Measurements from ENCODE around the gene APOBEC2.

Gene APOBEC2

DNA sequence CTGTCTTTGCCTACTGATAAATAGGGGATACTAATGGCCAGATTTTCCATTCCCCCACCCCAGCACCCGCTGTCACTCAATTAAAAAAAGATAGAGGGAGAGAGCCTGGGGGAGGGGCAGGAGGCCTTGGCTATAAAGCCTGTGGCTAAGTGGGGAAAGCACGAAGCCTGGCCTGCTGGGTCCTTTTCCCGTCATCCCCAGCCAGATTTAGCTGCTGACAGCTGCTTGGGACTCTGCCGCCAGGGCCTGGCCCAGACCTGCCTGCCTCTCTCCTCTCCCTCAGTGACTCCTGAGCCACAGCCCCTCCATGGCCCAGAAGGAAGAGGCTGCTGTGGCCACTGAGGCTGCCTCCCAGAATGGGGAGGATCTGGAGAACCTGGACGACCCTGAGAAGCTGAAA is at the start of gene APOBEC2:
Gene APOBEC2, plus strand, starts transcription at position 162 of the 400 bp plus-strand sequence. Its CDS starts 146 bp downstream, at position 308.
- TF ChIP-seq CEBPB (IDR thresholded peaks at IDR 0.05): no peak
- TF ChIP-seq TCF12 (IDR thresholded peaks at IDR 0.05; ENCODE audit: low read depth): no peak
- TF ChIP-seq TEAD4 (IDR thresholded peaks at IDR 0.05): no peak
- TF ChIP-seq TAF1 (IDR thresholded peaks at IDR 0.05; ENCODE audit: low read depth): no peak
- no peak for TF ChIP-seq FOXM1 (IDR thresholded peaks at IDR 0.05; ENCODE audit: borderline replicate concordance, low read depth)
- TF ChIP-seq YY1 (IDR thresholded peaks at IDR 0.05; ENCODE audit: low read depth): no peak
- no peak for TF ChIP-seq ZBTB7A (IDR thresholded peaks at IDR 0.05; ENCODE audit: low read depth)
- no peak for TF ChIP-seq NFIC (IDR thresholded peaks at IDR 0.05)
- TF ChIP-seq, protein P1, sequence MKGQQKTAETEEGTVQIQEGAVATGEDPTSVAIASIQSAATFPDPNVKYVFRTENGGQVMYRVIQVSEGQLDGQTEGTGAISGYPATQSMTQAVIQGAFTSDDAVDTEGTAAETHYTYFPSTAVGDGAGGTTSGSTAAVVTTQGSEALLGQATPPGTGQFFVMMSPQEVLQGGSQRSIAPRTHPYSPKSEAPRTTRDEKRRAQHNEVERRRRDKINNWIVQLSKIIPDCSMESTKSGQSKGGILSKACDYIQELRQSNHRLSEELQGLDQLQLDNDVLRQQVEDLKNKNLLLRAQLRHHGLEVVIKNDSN (IDR thresholded peaks at IDR 0.05): no peak
- no peak for TF ChIP-seq CREB1 (IDR thresholded peaks at IDR 0.05; ENCODE audit: low read depth)

DNA sequence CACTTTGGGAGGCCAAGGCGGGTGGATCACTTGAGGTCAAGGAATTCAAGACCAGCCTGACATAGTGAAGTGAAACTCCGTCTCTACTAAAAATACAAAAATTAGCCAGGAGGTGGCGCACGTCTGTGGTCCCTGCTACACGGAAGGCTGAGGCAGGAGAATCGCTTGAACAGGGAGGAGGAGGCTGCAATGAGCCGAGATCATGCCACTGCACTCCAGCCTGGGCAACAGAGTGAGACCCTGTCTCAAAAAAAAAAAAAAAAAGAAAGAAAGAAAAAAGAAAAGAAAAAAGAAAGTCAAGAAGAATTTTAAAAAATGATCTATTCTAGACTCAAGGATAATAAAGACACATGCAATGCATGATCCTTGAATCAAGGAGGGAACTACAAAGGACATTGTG is 46.8 kb upstream of the APOBEC2 start:
- TF ChIP-seq RAD21 (IDR thresholded peaks at IDR 0.05; ENCODE audit: low read depth): peak; percentile 63

DNA sequence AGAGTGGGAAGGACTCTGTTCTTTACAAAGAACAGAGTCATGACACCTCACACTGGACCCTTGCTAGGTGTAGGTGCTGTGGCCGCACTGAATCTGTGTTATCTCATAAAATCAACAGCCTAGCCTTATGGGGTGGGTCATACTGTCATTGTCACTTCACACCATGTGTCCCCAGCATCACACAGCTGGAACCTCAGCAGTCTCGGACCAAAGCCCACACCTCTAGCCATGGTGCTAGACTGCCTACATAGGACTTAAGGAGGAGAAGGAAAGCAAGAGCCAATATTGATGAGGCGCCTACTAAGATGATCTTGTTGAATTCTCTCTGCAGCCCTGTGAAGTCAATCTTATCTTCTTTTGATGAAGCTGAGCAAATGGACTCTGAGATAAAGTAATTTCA is 45.0 kb upstream of the APOBEC2 start:
- TF ChIP-seq, protein P2, sequence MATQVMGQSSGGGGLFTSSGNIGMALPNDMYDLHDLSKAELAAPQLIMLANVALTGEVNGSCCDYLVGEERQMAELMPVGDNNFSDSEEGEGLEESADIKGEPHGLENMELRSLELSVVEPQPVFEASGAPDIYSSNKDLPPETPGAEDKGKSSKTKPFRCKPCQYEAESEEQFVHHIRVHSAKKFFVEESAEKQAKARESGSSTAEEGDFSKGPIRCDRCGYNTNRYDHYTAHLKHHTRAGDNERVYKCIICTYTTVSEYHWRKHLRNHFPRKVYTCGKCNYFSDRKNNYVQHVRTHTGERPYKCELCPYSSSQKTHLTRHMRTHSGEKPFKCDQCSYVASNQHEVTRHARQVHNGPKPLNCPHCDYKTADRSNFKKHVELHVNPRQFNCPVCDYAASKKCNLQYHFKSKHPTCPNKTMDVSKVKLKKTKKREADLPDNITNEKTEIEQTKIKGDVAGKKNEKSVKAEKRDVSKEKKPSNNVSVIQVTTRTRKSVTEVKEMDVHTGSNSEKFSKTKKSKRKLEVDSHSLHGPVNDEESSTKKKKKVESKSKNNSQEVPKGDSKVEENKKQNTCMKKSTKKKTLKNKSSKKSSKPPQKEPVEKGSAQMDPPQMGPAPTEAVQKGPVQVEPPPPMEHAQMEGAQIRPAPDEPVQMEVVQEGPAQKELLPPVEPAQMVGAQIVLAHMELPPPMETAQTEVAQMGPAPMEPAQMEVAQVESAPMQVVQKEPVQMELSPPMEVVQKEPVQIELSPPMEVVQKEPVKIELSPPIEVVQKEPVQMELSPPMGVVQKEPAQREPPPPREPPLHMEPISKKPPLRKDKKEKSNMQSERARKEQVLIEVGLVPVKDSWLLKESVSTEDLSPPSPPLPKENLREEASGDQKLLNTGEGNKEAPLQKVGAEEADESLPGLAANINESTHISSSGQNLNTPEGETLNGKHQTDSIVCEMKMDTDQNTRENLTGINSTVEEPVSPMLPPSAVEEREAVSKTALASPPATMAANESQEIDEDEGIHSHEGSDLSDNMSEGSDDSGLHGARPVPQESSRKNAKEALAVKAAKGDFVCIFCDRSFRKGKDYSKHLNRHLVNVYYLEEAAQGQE (IDR thresholded peaks at IDR 0.05; ENCODE audit: low read depth): peak; percentile 40
- TF ChIP-seq FOXM1 (IDR thresholded peaks at IDR 0.05; ENCODE audit: borderline replicate concordance, low read depth): no peak

DNA sequence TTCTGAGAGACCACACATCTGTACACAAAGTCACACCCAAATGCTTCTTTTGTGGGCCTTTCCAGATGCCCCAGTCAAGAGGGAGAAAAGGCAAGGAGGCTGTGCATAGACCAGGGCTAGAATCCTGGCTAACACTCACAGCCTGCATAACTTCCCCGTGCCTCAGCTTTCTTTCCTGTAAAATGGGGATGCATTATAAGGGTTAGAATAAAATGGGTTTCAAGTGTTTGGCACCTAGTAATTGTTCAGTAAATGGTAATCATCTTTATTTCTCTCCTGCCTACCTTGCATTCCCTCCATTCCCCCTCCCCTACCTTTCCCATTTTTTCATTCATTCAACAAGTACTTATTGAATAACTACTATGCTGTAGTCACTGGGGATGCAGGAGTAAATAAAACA is 43.3 kb upstream of the APOBEC2 start:
- TF ChIP-seq ZBTB7A (IDR thresholded peaks at IDR 0.05; ENCODE audit: low read depth) (no peak), EGR1 (IDR thresholded peaks at IDR 0.05) (no peak), RAD21 (IDR thresholded peaks at IDR 0.05; ENCODE audit: low read depth) (no peak), YY1 (IDR thresholded peaks at IDR 0.05; ENCODE audit: low read depth) (no peak), EP300 (IDR thresholded peaks at IDR 0.05; ENCODE audit: borderline replicate concordance) (no peak), CREB1 (IDR thresholded peaks at IDR 0.05; ENCODE audit: low read depth) (no peak), TAF1 (IDR thresholded peaks at IDR 0.05; ENCODE audit: low read depth) (no peak), TCF12 (IDR thresholded peaks at IDR 0.05; ENCODE audit: low read depth) (no peak), TEAD4 (IDR thresholded peaks at IDR 0.05) (no peak), NFIC (IDR thresholded peaks at IDR 0.05) (no peak), FOXM1 (IDR thresholded peaks at IDR 0.05; ENCODE audit: borderline replicate concordance, low read depth) (no peak)
- TF ChIP-seq, protein P3, sequence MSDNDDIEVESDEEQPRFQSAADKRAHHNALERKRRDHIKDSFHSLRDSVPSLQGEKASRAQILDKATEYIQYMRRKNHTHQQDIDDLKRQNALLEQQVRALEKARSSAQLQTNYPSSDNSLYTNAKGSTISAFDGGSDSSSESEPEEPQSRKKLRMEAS (IDR thresholded peaks at IDR 0.05): no peak
- TF ChIP-seq, protein P2 (IDR thresholded peaks at IDR 0.05; ENCODE audit: low read depth): no peak

DNA sequence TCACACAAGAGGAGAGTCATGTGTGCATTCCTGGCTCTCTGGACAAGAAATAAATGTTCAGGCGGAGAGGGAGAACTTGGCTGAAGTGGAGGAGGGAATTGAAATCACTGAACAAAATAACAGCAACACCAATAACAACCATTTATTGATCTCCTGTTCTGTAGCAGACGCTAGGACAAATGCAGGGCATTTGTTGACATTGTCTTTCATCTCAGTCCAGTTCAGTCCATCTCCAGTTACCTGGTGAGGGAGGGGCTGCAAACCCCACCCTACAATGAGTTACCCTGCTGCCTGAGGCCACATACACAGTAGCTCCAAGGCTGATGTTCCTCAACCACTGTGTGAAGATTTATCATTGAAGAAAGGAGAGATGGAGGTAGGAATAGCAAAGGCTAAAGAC is 41.3 kb upstream of the APOBEC2 start:
- TF ChIP-seq RAD21 (IDR thresholded peaks at IDR 0.05; ENCODE audit: low read depth): no peak
- TF ChIP-seq NFIC (IDR thresholded peaks at IDR 0.05): no peak
- no peak for TF ChIP-seq TEAD4 (IDR thresholded peaks at IDR 0.05)
- TF ChIP-seq TAF1 (IDR thresholded peaks at IDR 0.05; ENCODE audit: low read depth): no peak
- TF ChIP-seq ZBTB7A (IDR thresholded peaks at IDR 0.05; ENCODE audit: low read depth): no peak
- TF ChIP-seq, protein P1 (IDR thresholded peaks at IDR 0.05): no peak
- TF ChIP-seq, protein P2 (IDR thresholded peaks at IDR 0.05; ENCODE audit: low read depth): no peak

Measured in Ishikawa (cell line).